Upper lobe of left lung (tissue), 6 donors: ENCODE measurements around the gene AGMO. TPM values are rescaled to one million over a fixed set of nuclear protein-coding genes. Genes with fewer than 3 reads are reported as not detected.

Source experiments
- ATAC-seq, 2 donors: fragments of 200-7000 bp; cut with Tn5 transposase; one replicate each; pipeline ENCODE4 v1.9.1; 2022; ENCODE audit warnings: mild to moderate bottlenecking in 2 of 2, moderate library complexity in 2 of 2; ENCODE audit not compliant: low FRiP score in 2 of 2
- DNase-seq, 2 donors: peaks; one replicate each; pipeline ENCODE4 v3.0.0-alpha.2; 2019 to 2020
- H3K27ac ChIP-seq, 4 donors: fragments of 200-600 bp; sonication (generic); one replicate each; pipeline ENCODE4 v1.5.1; 2016 to 2019
- H3K27me3 ChIP-seq, 4 donors: fragments of 200-600 bp; sonication (generic); one replicate each; pipeline ENCODE4 v1.5.1; 2017 to 2019
- H3K36me3 ChIP-seq, 4 donors: fragments of 200-600 bp; sonication (generic); one replicate each; pipeline ENCODE4 v1.5.1; 2016 to 2019
- H3K4me1 ChIP-seq, 4 donors: fragments of 200-600 bp; sonication (generic); one replicate each; pipeline ENCODE4 v1.5.1; 2018 to 2019
- H3K4me3 ChIP-seq, 4 donors: fragments of 200-600 bp; sonication (generic); one replicate each; pipeline ENCODE4 v1.5.1; 2017 to 2019; ENCODE audit warnings: mild to moderate bottlenecking in 2 of 4, moderate library complexity in 1 of 4
- H3K9me3 ChIP-seq, 4 donors: fragments of 200-600 bp; sonication (generic); one replicate each; pipeline ENCODE4 v1.5.1; 2018 to 2019
- CTCF ChIP-seq, 6 experiments: fragments of 450-650 bp in 4 of 6; fragments of 200-600 bp in 2 of 6; sonication (generic) in 2 of 6; IDR thresholded peaks; one replicate each; pipeline ENCODE4 v1.5.1; 2016 to 2019; ENCODE audit warnings: antibody characterized with exemption in 6 of 6
- EP300 ChIP-seq, 4 donors: sonication (generic); formaldehyde crosslinking; IDR thresholded peaks; one replicate each; pipeline ENCODE4 v1.5.1; 2017; ENCODE audit warnings: antibody characterized with exemption in 4 of 4, control low read depth in 2 of 4
- POLR2A ChIP-seq, 4 donors: fragments of 450-650 bp; IDR thresholded peaks; one replicate each; pipeline ENCODE4 v1.5.1; 2016 to 2017; ENCODE audit warnings: antibody characterized with exemption in 4 of 4, mild to moderate bottlenecking in 2 of 4
- POLR2AphosphoS5 ChIP-seq, 2 donors: sonication (generic); formaldehyde crosslinking; IDR thresholded peaks; one replicate each; pipeline ENCODE4 v1.5.1; 2017; ENCODE audit warnings: antibody characterized with exemption in 2 of 2
- WGBS, 2 donors: methylation state at CpG; one replicate each; pipeline ENCODE4 v1.1.5; 2017 to 2018; 5-methylcytosine and 5-hydroxymethylcytosine counted together
- total RNA-seq, 6 donors: library from RNA; depleted of rRNA in 4 of 6; stranded (reverse); fragments of >200 nt in 4 of 6; gene quantifications; one replicate each; pipeline versions ENCODE4 v1.1.0 to v1.2.1, GENCODE V29; 2016 to 2021
- donor health status: DM: no; HTN: no; CAD: no; lungs with moderate emphysema.
- donor health status: DM: no; HTN: yes; CAD: no; lungs with severe emphysema.

The AGMO gene
- total RNA-seq, 6 donors from 2014 or later: 0.17 to 3.0 (median 0.20) TPM; not detected in 3

GRCh38 chr7:15430911-15431310, 130.9 kb downstream of the AGMO start:
- H3K27ac ChIP-seq: no peak overlapping the region
- no peaks in the 10 kb centered on the region for H3K27me3 ChIP-seq
- no peaks in the 10 kb centered on the region for H3K4me1 ChIP-seq
- 74 to 85% methylated on average over 1 of the region's 1 CpG for WGBS, 2 donors
- H3K9me3 ChIP-seq: no peaks in the 10 kb centered on the region
- no peaks in the 10 kb centered on the region for H3K36me3 ChIP-seq
- H3K4me3 ChIP-seq: no peak overlapping the region
- no peak for ATAC-seq
- no peak for DNase-seq
- TF ChIP-seq CTCF (IDR thresholded peaks at IDR 0.05) (no peak), POLR2A (IDR thresholded peaks at IDR 0.05) (no peak), POLR2AphosphoS5 (IDR thresholded peaks at IDR 0.05) (no peak), EP300 (IDR thresholded peaks at IDR 0.05) (no peak)

GRCh38 chr7:15430191-15430590, 131.6 kb downstream of the AGMO start:
- TF ChIP-seq CTCF (IDR thresholded peaks at IDR 0.05) (no peak), POLR2AphosphoS5 (IDR thresholded peaks at IDR 0.05) (no peak), EP300 (IDR thresholded peaks at IDR 0.05) (no peak), POLR2A (IDR thresholded peaks at IDR 0.05) (no peak)
- no peak overlapping the region for H3K4me3 ChIP-seq
- ATAC-seq (no peak), DNase-seq (no peak)
- 90 to 94% methylated on average over 2 of the region's 2 CpGs for WGBS, 2 donors
- H3K27me3 ChIP-seq: no peaks in the 10 kb centered on the region
- no peak overlapping the region for H3K27ac ChIP-seq
- H3K36me3 ChIP-seq: no peaks in the 10 kb centered on the region
- no peaks in the 10 kb centered on the region for H3K4me1 ChIP-seq
- no peaks in the 10 kb centered on the region for H3K9me3 ChIP-seq

- no peak for DNase-seq
- Histone ChIP-seq H3K4me3 (no peak overlapping the region), H3K36me3 (no peaks in the 10 kb centered on the region), H3K9me3 (no peaks in the 10 kb centered on the region), H3K4me1 (no peaks in the 10 kb centered on the region), H3K27ac (no peak overlapping the region), H3K27me3 (no peaks in the 10 kb centered on the region)
- TF ChIP-seq EP300 (IDR thresholded peaks at IDR 0.05): no peak
- no peak for TF ChIP-seq POLR2A (IDR thresholded peaks at IDR 0.05)
- TF ChIP-seq CTCF (IDR thresholded peaks at IDR 0.05): no peak
- no peak for TF ChIP-seq POLR2AphosphoS5 (IDR thresholded peaks at IDR 0.05)
- WGBS, 2 donors: 79 to 91% methylated on average over 2 of the region's 2 CpGs
- no peak for ATAC-seq
Observed at GRCh38 chr7:15424468-15424867, 137.3 kb downstream of the AGMO start.

- Histone ChIP-seq H3K36me3 (no peaks in the 10 kb centered on the region), H3K9me3 (no peaks in the 10 kb centered on the region), H3K4me1 (no peaks in the 10 kb centered on the region), H3K27me3 (no peaks in the 10 kb centered on the region), H3K4me3 (no peak overlapping the region), H3K27ac (no peak overlapping the region)
- TF ChIP-seq POLR2A (IDR thresholded peaks at IDR 0.05) (no peak), EP300 (IDR thresholded peaks at IDR 0.05) (no peak), CTCF (IDR thresholded peaks at IDR 0.05) (no peak), POLR2AphosphoS5 (IDR thresholded peaks at IDR 0.05) (no peak)
- DNase-seq: no peak
- no peak for ATAC-seq
- WGBS, 2 donors: 63 to 77% methylated on average over 2 of the region's 2 CpGs
Observed at GRCh38 chr7:15419596-15419995, 142.2 kb downstream of the AGMO start.

- no peak for ATAC-seq
- DNase-seq: no peak
- WGBS, 2 donors: 45 to 47% methylated on average over 1 of the region's 1 CpG
- Histone ChIP-seq H3K4me3 (no peak overlapping the region), H3K9me3 (no peaks in the 10 kb centered on the region), H3K27ac (no peak overlapping the region), H3K36me3 (no peaks in the 10 kb centered on the region), H3K4me1 (no peaks in the 10 kb centered on the region), H3K27me3 (no peaks in the 10 kb centered on the region)
- TF ChIP-seq POLR2A (IDR thresholded peaks at IDR 0.05) (no peak), EP300 (IDR thresholded peaks at IDR 0.05) (no peak), POLR2AphosphoS5 (IDR thresholded peaks at IDR 0.05) (no peak), CTCF (IDR thresholded peaks at IDR 0.05) (no peak)
Observed at GRCh38 chr7:15418264-15418663, 143.6 kb downstream of the AGMO start.
